ENCODE data around the gene OR5T2. TPM values are rescaled to one million over a fixed set of nuclear protein-coding genes. Genes with fewer than 3 reads are reported as not detected.

Gene OR5T2
- not detected in 2 replicates for total RNA-seq

DNA sequence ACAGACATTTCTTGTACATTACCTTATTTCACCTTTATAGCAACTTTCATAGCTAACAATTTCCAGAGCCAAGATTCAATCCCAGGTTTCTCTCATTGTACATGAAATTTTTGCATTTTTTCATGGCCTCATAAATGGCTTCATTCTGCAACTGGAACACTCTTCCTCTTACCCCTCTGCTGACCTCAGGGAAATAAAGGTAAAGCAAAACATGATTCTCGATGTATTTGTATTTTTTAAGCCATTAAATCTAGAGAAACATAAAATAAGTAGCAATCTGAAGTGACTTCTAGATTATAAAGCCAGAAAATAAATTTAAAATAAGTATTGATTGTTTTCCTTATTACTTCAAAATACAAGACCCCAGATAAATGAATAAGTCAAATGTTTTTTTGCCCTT, at the start of gene OR5T2:
Gene OR5T2, minus strand, starts transcription at position 101 of the 400 bp plus-strand sequence. CDS start 1,193 bp downstream, outside the sequence.

GRCh38 chr11:56273854-56274253, 39.8 kb upstream of the OR5T2 start, which contains the start of gene OR5T1:
Gene OR5T1 (plus strand): TSS chr11:56274154. CDS start chr11:56275639, 1,485 bp downstream.

GRCh38 chr11:56251954-56252353, 17.9 kb upstream of the OR5T2 start, which contains the start of gene OR5T3:
Gene OR5T3 (plus strand): TSS chr11:56252254. CDS start chr11:56252254, 0 bp downstream.

Other genes starting within 250 kb of the OR5T2 start
- gene OR5F1, start 239.6 kb downstream of the OR5T2 start, total RNA-seq, result not detected in 2 replicates
- gene OR5AS1, start 206.6 kb downstream of the OR5T2 start, total RNA-seq, result not detected in 2 replicates
- gene OR8I2, start 140.9 kb downstream of the OR5T2 start, total RNA-seq, result not detected in 2 replicates
- gene OR8H2, start 130.6 kb downstream of the OR5T2 start, total RNA-seq, result not detected in 2 replicates
- gene OR8H3, start 111.9 kb downstream of the OR5T2 start, total RNA-seq, result not detected in 2 replicates
- gene OR8J3, start 94.1 kb downstream of the OR5T2 start, total RNA-seq, result not detected in 2 replicates
- gene OR8K5, start 73.9 kb downstream of the OR5T2 start, total RNA-seq, result not detected in 2 replicates
- not detected in 2 replicates for gene OR5J2, start 57.6 kb downstream of the OR5T2 start, total RNA-seq
- not detected in 2 replicates for gene OR5T3, start 18.0 kb upstream of the OR5T2 start, total RNA-seq
- gene OR5T1, start 39.9 kb upstream of the OR5T2 start, total RNA-seq, result not detected in 2 replicates
- not detected in 2 replicates for gene OR8H1, start 58.0 kb upstream of the OR5T2 start, total RNA-seq
- gene OR8K3, start 80.9 kb upstream of the OR5T2 start, total RNA-seq, result not detected in 2 replicates
- not detected in 2 replicates for gene OR8K1, start 111.8 kb upstream of the OR5T2 start, total RNA-seq
- gene OR8J1, start 120.0 kb upstream of the OR5T2 start, total RNA-seq, result not detected in 2 replicates
- not detected in 2 replicates for gene OR8U1, start 141.4 kb upstream of the OR5T2 start, total RNA-seq
- not detected in 2 replicates for gene OR5AL1, start 178.4 kb upstream of the OR5T2 start, total RNA-seq
- gene OR5M3, start 239.1 kb upstream of the OR5T2 start, total RNA-seq, result not detected in 2 replicates

Measured in epithelial cell of umbilical artery (primary cell).